ENCODE measurements around the gene PRMT2.

Gene PRMT2

DNA sequence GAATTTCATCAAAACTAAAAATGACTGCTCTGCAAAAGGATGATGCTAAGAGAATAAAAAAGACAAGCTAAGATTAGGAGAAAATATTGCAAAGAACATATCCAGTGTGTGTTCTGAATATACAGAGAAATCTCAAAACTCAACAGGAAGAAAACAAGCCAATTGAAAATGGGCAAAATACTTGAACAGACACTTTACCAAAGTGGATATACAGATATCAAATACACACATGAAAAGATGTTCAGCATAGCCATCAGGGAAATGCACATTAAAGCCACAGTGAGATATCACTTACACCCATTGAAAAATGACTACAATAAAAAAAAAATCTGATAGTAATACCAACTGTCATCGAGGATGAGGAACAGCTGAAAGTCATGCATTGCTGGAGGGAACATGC is 21.3 kb downstream of the PRMT2 start:
- no peak overlapping the region for H3K27ac ChIP-seq (ENCODE audit: insufficient read depth, low read depth, low read length, poor library complexity, severe bottlenecking)
- peaks cover 37% of the 10 kb centered on the region for H3K36me3 ChIP-seq (ENCODE audit: control insufficient read depth, insufficient read depth, low read length)
- H3K4me3 ChIP-seq (ENCODE audit: insufficient read depth, low read depth, low read length) = no peak overlapping the region
- no peaks in the 10 kb centered on the region for H3K9me3 ChIP-seq (ENCODE audit: control insufficient read depth, low read length)
- H3K27me3 ChIP-seq (ENCODE audit: control insufficient read depth, insufficient read depth, low read length, poor library complexity, severe bottlenecking) = no peaks in the 10 kb centered on the region
- WGBS, 2 experiments = 97 to 100% methylated on average over 1 of the region's 1 CpG
- no peaks in the 10 kb centered on the region for H3K4me1 ChIP-seq (ENCODE audit: control insufficient read depth, insufficient read depth, low read length)

DNA sequence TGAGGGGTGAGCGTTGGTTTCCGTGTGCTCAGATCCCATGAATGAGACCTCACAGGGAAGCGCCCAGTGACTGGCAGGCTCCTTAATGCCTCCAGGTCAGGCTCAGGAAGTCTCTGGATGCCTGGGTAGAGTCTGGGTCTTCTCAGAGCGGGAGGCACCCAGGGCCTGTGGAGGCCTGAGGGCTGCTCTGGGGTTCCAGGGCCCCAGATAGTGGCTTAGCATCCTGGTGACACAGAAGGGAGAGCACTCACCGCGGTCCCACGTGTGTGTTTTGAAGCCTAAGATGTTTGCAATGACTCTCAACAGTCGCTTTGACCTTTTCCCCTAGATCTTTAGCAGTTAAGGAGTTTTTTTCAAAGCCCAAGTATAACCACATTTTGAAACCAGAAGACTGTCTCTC is 25.0 kb downstream of the PRMT2 start:
- Histone ChIP-seq H3K4me3 (ENCODE audit: insufficient read depth, low read depth, low read length) (no peak overlapping the region), H3K27ac (ENCODE audit: insufficient read depth, low read depth, low read length, poor library complexity, severe bottlenecking) (no peak overlapping the region), H3K9me3 (ENCODE audit: control insufficient read depth, low read length) (no peaks in the 10 kb centered on the region), H3K27me3 (ENCODE audit: control insufficient read depth, insufficient read depth, low read length, poor library complexity, severe bottlenecking) (no peaks in the 10 kb centered on the region), H3K4me1 (ENCODE audit: control insufficient read depth, insufficient read depth, low read length) (no peaks in the 10 kb centered on the region), H3K36me3 (ENCODE audit: control insufficient read depth, insufficient read depth, low read length) (peaks cover 8% of the 10 kb centered on the region)
- 86 to 93% methylated on average over 8 of the region's 8 CpGs for WGBS, 2 experiments

DNA sequence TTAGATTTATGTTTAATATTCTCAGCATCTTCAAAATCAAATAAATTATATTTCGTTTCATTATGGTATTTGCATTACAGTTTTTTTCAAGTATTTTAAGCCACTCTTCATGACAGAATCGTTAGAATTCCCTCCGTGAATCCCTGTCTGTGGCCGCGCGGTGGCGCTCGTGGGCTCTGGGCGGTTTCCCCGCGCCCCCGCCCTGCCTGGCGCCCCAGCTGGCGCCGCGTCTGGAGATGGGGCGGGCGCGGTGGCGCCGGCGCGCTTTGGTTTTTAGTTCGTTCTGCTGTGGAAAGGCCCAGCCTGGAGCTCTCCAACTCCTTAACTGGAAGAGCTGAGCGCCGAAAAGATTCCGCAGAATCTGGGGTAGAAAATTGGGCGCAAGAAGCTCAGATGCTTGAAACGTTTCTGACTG is 25.7 kb downstream of the PRMT2 start:
- no peaks in the 10 kb centered on the region for H3K4me1 ChIP-seq (ENCODE audit: control insufficient read depth, insufficient read depth, low read length)
- peak overlapping the region; percentile 20 for H3K27ac ChIP-seq (ENCODE audit: insufficient read depth, low read depth, low read length, poor library complexity, severe bottlenecking)
- H3K27me3 ChIP-seq (ENCODE audit: control insufficient read depth, insufficient read depth, low read length, poor library complexity, severe bottlenecking) = no peaks in the 10 kb centered on the region
- H3K36me3 ChIP-seq (ENCODE audit: control insufficient read depth, insufficient read depth, low read length) = peaks cover 4% of the 10 kb centered on the region
- H3K4me3 ChIP-seq (ENCODE audit: insufficient read depth, low read depth, low read length) = no peak overlapping the region
- no peaks in the 10 kb centered on the region for H3K9me3 ChIP-seq (ENCODE audit: control insufficient read depth, low read length)
- 13 to 14% methylated on average over 28 to 29 of the region's 29 CpGs for WGBS, 2 experiments

DNA sequence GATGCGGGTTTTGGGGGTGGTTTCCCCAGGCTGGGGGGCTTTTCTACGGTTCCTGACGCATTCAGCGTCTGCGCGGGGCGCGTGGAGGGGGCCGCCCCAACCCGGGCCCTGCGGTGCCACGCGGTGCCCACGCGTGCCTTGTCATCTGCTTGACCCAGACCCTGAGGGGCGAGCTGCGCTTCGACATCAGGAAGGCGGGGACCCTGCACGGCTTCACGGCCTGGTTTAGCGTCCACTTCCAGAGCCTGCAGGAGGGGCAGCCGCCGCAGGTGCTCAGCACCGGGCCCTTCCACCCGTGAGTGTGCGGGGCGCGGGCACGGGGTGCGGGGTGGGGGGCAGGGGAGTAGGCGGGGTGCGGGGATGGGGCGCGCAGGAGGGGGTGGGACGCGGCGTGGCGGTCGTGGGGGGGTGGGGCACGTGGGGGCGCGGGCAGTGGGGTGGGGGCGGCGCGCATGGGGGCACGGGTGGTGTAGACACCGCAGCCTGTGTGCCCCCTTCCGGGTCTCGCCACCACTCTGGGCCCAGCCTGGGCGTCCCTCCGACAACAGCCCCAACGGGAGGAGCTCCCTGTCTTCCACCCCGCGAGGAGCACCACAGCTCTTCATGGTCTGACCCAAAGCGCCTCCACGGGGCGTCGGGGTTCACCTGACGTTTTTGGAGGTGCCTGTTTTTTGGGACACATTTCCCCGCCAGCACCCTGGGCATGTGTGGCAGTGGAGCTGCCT is 26.3 kb downstream of the PRMT2 start:
- H3K27ac ChIP-seq (ENCODE audit: insufficient read depth, low read depth, low read length, poor library complexity, severe bottlenecking) = peak overlapping the region; percentile 20
- H3K4me3 ChIP-seq (ENCODE audit: insufficient read depth, low read depth, low read length) = no peak overlapping the region
- peaks cover 2% of the 10 kb centered on the region for H3K36me3 ChIP-seq (ENCODE audit: control insufficient read depth, insufficient read depth, low read length)

DNA sequence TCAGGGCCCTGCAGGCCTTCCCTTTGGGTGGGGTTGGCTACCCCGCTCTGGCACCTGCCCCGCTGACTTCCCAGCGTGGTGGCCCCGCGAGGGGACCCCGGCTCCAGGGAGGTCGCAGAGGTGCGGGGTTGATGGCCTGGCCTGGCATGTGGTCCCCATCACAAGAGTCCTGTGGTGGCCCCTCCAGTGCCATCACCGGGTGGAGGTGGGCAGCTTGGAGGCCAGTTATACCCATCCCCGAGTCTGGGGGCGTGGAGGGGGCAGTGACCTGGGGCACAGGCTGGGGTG is 26.8 kb downstream of the PRMT2 start:
- Histone ChIP-seq H3K36me3 (ENCODE audit: control insufficient read depth, insufficient read depth, low read length) (peaks cover 2% of the 10 kb centered on the region), H3K4me3 (ENCODE audit: insufficient read depth, low read depth, low read length) (no peak overlapping the region)
- WGBS, 2 experiments = 92 to 97% methylated on average over 11 of the region's 11 CpGs

More for the DNA sequence above, 26.3 kb downstream of the PRMT2 start:
- H3K4me1 ChIP-seq (ENCODE audit: control insufficient read depth, insufficient read depth, low read length) = no peaks in the 10 kb centered on the region
- no peaks in the 10 kb centered on the region for H3K9me3 ChIP-seq (ENCODE audit: control insufficient read depth, low read length)
- WGBS, 2 experiments = 92 to 93% methylated on average over 61 of the region's 61 CpGs
- peaks cover 3% of the 10 kb centered on the region for H3K27me3 ChIP-seq (ENCODE audit: control insufficient read depth, insufficient read depth, low read length, poor library complexity, severe bottlenecking)

DNA sequence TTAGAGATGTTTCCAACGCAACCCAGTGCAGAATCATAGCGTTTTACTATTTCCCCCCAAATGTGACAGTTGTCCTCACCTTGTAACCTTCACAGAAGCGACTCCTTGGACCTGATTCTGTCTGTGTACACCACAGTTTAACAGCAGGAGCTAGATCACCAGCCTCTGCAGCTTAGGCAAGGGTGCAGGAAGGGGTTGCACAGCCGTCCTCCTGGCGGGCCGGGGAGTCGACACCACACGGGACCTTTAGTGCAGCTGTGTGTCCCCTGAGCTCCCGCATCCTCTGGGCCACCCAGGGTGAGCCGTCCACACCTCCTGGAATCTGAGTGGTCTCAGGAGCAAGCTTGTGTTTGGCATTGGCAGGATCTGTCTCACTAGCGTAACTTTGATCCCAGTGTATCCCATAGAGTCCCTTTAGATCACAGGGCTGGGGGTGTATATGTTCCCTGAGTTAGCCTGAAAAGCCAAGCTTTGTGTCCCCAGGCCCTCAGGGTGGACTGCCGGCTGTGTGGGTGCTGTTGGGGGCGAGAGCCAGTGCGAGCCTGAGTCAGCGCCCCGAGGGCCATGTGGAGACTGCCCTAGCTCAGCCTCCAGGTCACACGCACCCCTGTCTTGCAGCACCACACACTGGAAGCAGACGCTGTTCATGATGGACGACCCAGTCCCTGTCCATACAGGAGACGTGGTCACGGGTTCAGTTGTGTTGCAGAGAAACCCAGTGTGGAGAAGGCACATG is 27.5 kb downstream of the PRMT2 start:
- Histone ChIP-seq H3K36me3 (ENCODE audit: control insufficient read depth, insufficient read depth, low read length) (no peaks in the 10 kb centered on the region), H3K4me3 (ENCODE audit: insufficient read depth, low read depth, low read length) (no peak overlapping the region), H3K27me3 (ENCODE audit: control insufficient read depth, insufficient read depth, low read length, poor library complexity, severe bottlenecking) (peaks cover 14% of the 10 kb centered on the region), H3K9me3 (ENCODE audit: control insufficient read depth, low read length) (no peaks in the 10 kb centered on the region), H3K4me1 (ENCODE audit: control insufficient read depth, insufficient read depth, low read length) (peaks cover 2% of the 10 kb centered on the region), H3K27ac (ENCODE audit: insufficient read depth, low read depth, low read length, poor library complexity, severe bottlenecking) (no peak overlapping the region)
- WGBS, 2 experiments = 94% methylated on average over 21 of the region's 21 CpGs

More for the DNA sequence above, 26.8 kb downstream of the PRMT2 start:
- Histone ChIP-seq H3K4me1 (ENCODE audit: control insufficient read depth, insufficient read depth, low read length) (no peaks in the 10 kb centered on the region), H3K9me3 (ENCODE audit: control insufficient read depth, low read length) (no peaks in the 10 kb centered on the region), H3K27me3 (ENCODE audit: control insufficient read depth, insufficient read depth, low read length, poor library complexity, severe bottlenecking) (peaks cover 8% of the 10 kb centered on the region), H3K27ac (ENCODE audit: insufficient read depth, low read depth, low read length, poor library complexity, severe bottlenecking) (no peak overlapping the region)

DNA sequence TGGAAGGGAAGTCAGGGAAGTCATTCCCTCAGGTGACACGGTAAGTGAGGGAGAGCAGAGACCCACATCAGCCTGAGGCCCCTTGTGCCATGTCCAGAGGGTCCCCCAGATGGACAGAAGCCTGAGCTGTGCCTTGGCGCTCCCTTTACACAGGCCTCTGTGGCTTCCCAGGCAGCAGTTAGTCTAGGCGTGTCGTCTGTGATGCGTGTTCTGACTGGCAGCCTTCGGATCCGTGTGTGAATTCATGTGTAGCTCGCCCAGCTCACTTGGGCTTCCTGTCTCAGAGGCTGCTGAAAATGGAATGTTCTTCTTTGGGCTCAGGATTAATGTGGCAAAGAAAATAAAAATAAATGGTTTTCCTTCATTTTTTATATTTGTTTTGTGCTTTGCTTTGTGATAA is 28.3 kb downstream of the PRMT2 start:
- Histone ChIP-seq H3K9me3 (ENCODE audit: control insufficient read depth, low read length) (no peaks in the 10 kb centered on the region), H3K36me3 (ENCODE audit: control insufficient read depth, insufficient read depth, low read length) (no peaks in the 10 kb centered on the region), H3K4me1 (ENCODE audit: control insufficient read depth, insufficient read depth, low read length) (peaks cover 3% of the 10 kb centered on the region), H3K27me3 (ENCODE audit: control insufficient read depth, insufficient read depth, low read length, poor library complexity, severe bottlenecking) (peaks cover 22% of the 10 kb centered on the region), H3K4me3 (ENCODE audit: insufficient read depth, low read depth, low read length) (no peak overlapping the region), H3K27ac (ENCODE audit: insufficient read depth, low read depth, low read length, poor library complexity, severe bottlenecking) (no peak overlapping the region)
- WGBS, 2 experiments = 95% methylated on average over 8 of the region's 8 CpGs

DNA sequence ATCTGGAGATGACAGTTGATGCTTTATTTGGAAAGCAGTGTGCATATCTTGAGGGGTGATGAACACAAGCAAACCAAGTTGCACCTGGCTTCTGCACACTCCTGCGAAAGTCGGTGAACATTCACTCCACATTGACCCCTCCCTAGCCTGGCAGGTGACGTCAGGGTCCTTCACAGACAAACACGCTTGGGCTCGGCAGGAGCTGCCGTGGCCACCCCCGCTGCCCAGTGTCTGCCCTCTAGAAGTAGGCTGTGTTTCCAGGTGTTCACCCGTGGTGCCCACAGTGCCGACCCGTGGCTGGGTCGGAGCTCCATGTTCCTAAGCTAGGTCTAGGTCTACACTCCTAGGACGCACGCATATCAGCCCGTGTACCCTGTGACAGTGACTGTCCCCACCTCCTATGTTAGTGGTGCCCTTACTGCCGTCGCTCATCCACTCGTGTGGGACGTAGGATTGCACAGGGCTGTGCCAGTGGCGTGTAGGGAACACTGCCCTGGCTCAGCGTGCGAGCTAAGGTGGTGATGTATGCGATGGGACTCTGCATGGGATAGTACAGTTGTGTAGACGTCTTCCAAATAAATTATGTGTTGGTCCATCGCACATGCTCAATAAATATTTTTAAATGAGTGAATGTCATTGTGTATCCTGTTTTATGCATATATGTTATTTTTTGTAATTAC is 29.0 kb downstream of the PRMT2 start:
- Histone ChIP-seq H3K4me1 (ENCODE audit: control insufficient read depth, insufficient read depth, low read length) (peaks cover 3% of the 10 kb centered on the region), H3K9me3 (ENCODE audit: control insufficient read depth, low read length) (no peaks in the 10 kb centered on the region), H3K27me3 (ENCODE audit: control insufficient read depth, insufficient read depth, low read length, poor library complexity, severe bottlenecking) (peaks cover 22% of the 10 kb centered on the region), H3K27ac (ENCODE audit: insufficient read depth, low read depth, low read length, poor library complexity, severe bottlenecking) (no peak overlapping the region), H3K36me3 (ENCODE audit: control insufficient read depth, insufficient read depth, low read length) (no peaks in the 10 kb centered on the region), H3K4me3 (ENCODE audit: insufficient read depth, low read depth, low read length) (no peak overlapping the region)
- WGBS, 2 experiments = 96 to 97% methylated on average over 24 of the region's 24 CpGs

DNA sequence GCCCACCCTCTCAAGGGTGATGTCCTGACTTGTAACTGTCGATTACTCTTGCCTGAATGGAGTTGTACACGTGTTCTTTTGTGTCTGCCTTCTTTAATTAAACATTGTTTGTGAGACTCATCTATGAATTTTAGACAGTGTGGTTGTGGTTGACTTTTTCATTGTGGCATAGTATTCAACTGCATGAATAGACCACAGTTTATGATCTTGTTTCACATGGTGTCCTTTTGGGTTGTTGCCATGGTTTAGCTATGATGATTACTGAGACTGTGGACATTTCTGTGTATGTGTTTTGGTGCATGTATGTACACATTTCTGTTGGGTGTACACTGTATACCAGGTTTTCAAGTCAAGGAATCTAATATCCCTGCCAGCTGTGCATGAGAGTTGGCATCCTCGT is 30.1 kb downstream of the PRMT2 start:
- WGBS, 2 experiments = 93% methylated on average over 3 of the region's 3 CpGs
- Histone ChIP-seq H3K4me1 (ENCODE audit: control insufficient read depth, insufficient read depth, low read length) (peaks cover 3% of the 10 kb centered on the region), H3K27me3 (ENCODE audit: control insufficient read depth, insufficient read depth, low read length, poor library complexity, severe bottlenecking) (peaks cover 22% of the 10 kb centered on the region), H3K27ac (ENCODE audit: insufficient read depth, low read depth, low read length, poor library complexity, severe bottlenecking) (no peak overlapping the region), H3K4me3 (ENCODE audit: insufficient read depth, low read depth, low read length) (no peak overlapping the region), H3K9me3 (ENCODE audit: control insufficient read depth, low read length) (no peaks in the 10 kb centered on the region), H3K36me3 (ENCODE audit: control insufficient read depth, insufficient read depth, low read length) (no peaks in the 10 kb centered on the region)
